Measurements from ENCODE around the gene SLC5A1.

Gene SLC5A1

GRCh38 chr22:32052244-32052643, 9.2 kb downstream of the SLC5A1 start:
- no peak for DNase-seq

GRCh38 chr22:32052936-32053791, 10.1 kb downstream of the SLC5A1 start:
- no peak for DNase-seq

- no peak for DNase-seq
Observed at GRCh38 chr22:32055069-32055468, 12.0 kb downstream of the SLC5A1 start.

GRCh38 chr22:32058656-32059260, 15.7 kb downstream of the SLC5A1 start:
- no peak for DNase-seq

- DNase-seq, result no peak
Observed at GRCh38 chr22:32059426-32059825, 16.4 kb downstream of the SLC5A1 start.

- DNase-seq, result no peak
Observed at GRCh38 chr22:32063701-32064100, 20.6 kb downstream of the SLC5A1 start.

- DNase-seq, result no peak
Observed at GRCh38 chr22:32066820-32067219, 23.8 kb downstream of the SLC5A1 start.

- no peak for DNase-seq
Observed at GRCh38 chr22:32067613-32068012, 24.6 kb downstream of the SLC5A1 start.

- DNase-seq, result no peak
Observed at GRCh38 chr22:32069579-32070372, 26.7 kb downstream of the SLC5A1 start.

- no peak for DNase-seq
Observed at GRCh38 chr22:32073262-32073661, 30.2 kb downstream of the SLC5A1 start.

- no peak for DNase-seq
Observed at GRCh38 chr22:32073823-32074380, 30.8 kb downstream of the SLC5A1 start.

GRCh38 chr22:32075997-32076760, 33.1 kb downstream of the SLC5A1 start:
- DNase-seq, result peak; percentile 11 to 51

- no peak for DNase-seq
Observed at GRCh38 chr22:32076761-32077084, 33.7 kb downstream of the SLC5A1 start.

- no peak for DNase-seq
Observed at GRCh38 chr22:32077151-32077550, 34.1 kb downstream of the SLC5A1 start.

GRCh38 chr22:32079130-32080089, 36.3 kb downstream of the SLC5A1 start:
- no peak for DNase-seq

GRCh38 chr22:32080904-32081303, 37.8 kb downstream of the SLC5A1 start:
- peak; percentile 20 to 60 for DNase-seq

GRCh38 chr22:32082331-32082730, 39.3 kb downstream of the SLC5A1 start:
- DNase-seq, result no peak

- no peak for DNase-seq
Observed at GRCh38 chr22:32083000-32083399, 39.9 kb downstream of the SLC5A1 start.

GRCh38 chr22:32083814-32084213, 40.8 kb downstream of the SLC5A1 start:
- no peak for DNase-seq

GRCh38 chr22:32088084-32088483, 45.0 kb downstream of the SLC5A1 start:
- no peak for DNase-seq

- DNase-seq, result no peak
Observed at GRCh38 chr22:32097018-32097417, 54.0 kb downstream of the SLC5A1 start.

All from NCI-H526 (cell line).